IMR-90 (cell line): Measurements from ENCODE around the gene FKRP. TPM values are rescaled to one million over a fixed set of nuclear protein-coding genes. Genes with fewer than 3 reads are reported as not detected.
A peak's percentile ranks its signal among the peaks of the same experiment; 100 is the strongest.

Experiments
- ATAC-seq: fragments of 200-7000 bp; cut with Tn5 transposase; 2 replicates; pipeline ENCODE4 v1.9.1; 2020; ENCODE audit warnings: low read depth, mild to moderate bottlenecking, moderate library complexity
- BruUV-seq: library from RNA; stranded (reverse); fragments of 400-500 nt; replicated peaks from 2 replicates; lab custom pipeline; 2021; lab: Mats Ljungman, UMichigan
- CTCF ChIA-PET: fragments of 300-600 bp; formaldehyde crosslinking; extraction: SDS; loops from one replicate; lab custom pipeline; 2021; ENCODE audit warnings: antibody characterized with exemption; lab: Yijun Ruan, JAX
- POLR2A ChIA-PET: fragments of 300-600 bp; sonication (Branson Sonifier 250); formaldehyde crosslinking; loops from one replicate; lab custom pipeline; 2022; ENCODE audit warnings: antibody characterized with exemption; ENCODE audit not compliant: unreplicated experiment; lab: Charles Lee
- DNase-seq: peaks from one replicate; pipeline ENCODE4 v3.0.0; 2013
- H2AFZ ChIP-seq: replicated peaks from 2 replicates; pipeline ENCODE3; 2013; ENCODE audit warnings: low read length, mild to moderate bottlenecking; ENCODE audit not compliant: poor library complexity
- H2AK5ac ChIP-seq: 2 replicates; pipeline ENCODE4 v1.6.1; 2013; ENCODE audit warnings: low read depth, low read length, inconsistent platforms
- H2AK9ac ChIP-seq: replicated peaks from 2 replicates; pipeline ENCODE3; 2013; ENCODE audit warnings: mild to moderate bottlenecking, low read depth, low read length, moderate library complexity; ENCODE audit not compliant: poor library complexity
- H2BK120ac ChIP-seq: 2 replicates; pipeline ENCODE4 v1.6.1; 2013; ENCODE audit warnings: low read depth, low read length, inconsistent platforms
- H2BK15ac ChIP-seq: 3 replicates; pipeline ENCODE4 v1.6.1; 2013; ENCODE audit warnings: low read depth, low read length, inconsistent platforms
- H2BK20ac ChIP-seq: 2 replicates; pipeline ENCODE4 v1.6.1; 2013; ENCODE audit warnings: low read depth, mild to moderate bottlenecking, inconsistent platforms, low read length, moderate library complexity
- H2BK5ac ChIP-seq: 2 replicates; pipeline ENCODE4 v1.6.1; 2013; ENCODE audit warnings: mild to moderate bottlenecking, low read depth, low read length, inconsistent platforms; ENCODE audit not compliant: poor library complexity, severe bottlenecking
- H3K14ac ChIP-seq: replicated peaks from 2 replicates; pipeline ENCODE4 v1.6.1; 2013; ENCODE audit warnings: low read depth, low read length, inconsistent platforms
- H3K18ac ChIP-seq: 2 replicates; pipeline ENCODE4 v1.6.1; 2013; ENCODE audit warnings: low read depth, low read length, control low read depth
- H3K23ac ChIP-seq: 2 replicates; pipeline ENCODE4 v1.6.1; 2013; ENCODE audit warnings: low read depth, low read length, inconsistent platforms
- H3K27ac ChIP-seq: 2 replicates; pipeline ENCODE4 v1.5.1; 2013; ENCODE audit warnings: mild to moderate bottlenecking, control low read depth, low read length; ENCODE audit not compliant: insufficient read depth
- H3K27me3 ChIP-seq: 2 replicates; pipeline ENCODE4 v1.6.1; 2013; ENCODE audit warnings: low read length; ENCODE audit not compliant: control insufficient read depth, insufficient read depth
- H3K36me3 ChIP-seq: 2 replicates; pipeline ENCODE4 v1.6.1; 2013; ENCODE audit warnings: low read length, mixed read lengths; ENCODE audit not compliant: control insufficient read depth, insufficient read depth
- H3K4ac ChIP-seq: 2 replicates; pipeline ENCODE4 v1.6.1; 2013; ENCODE audit warnings: low read depth, low read length, inconsistent platforms
- H3K4me1 ChIP-seq: 2 replicates; pipeline ENCODE4 v1.6.1; 2013; ENCODE audit warnings: low read length, mixed read lengths; ENCODE audit not compliant: control insufficient read depth, insufficient read depth
- H3K4me2 ChIP-seq: 2 replicates; pipeline ENCODE4 v1.6.1; 2013; ENCODE audit warnings: low read depth, mild to moderate bottlenecking, control low read depth, low read length, moderate library complexity
- H3K4me3 ChIP-seq: 2 replicates; pipeline ENCODE4 v1.5.1; 2013; ENCODE audit warnings: low read depth, mild to moderate bottlenecking, control low read depth, low read length, moderate library complexity; ENCODE audit not compliant: insufficient read depth
- H3K56ac ChIP-seq: 2 replicates; pipeline ENCODE4 v1.6.1; 2013; ENCODE audit warnings: low read length, inconsistent platforms; ENCODE audit not compliant: insufficient read depth; ENCODE audit errors: extremely low read depth
- H3K79me1 ChIP-seq, 2 experiments: 2 replicates each; pipeline ENCODE4 v1.6.1; 2013; ENCODE audit warnings: low read length in 2 of 2, inconsistent platforms in 1 of 2, low read depth in 1 of 2
- H3K9ac ChIP-seq: 2 replicates; pipeline ENCODE4 v1.6.1; 2013; ENCODE audit warnings: low read depth, low read length, control low read depth
- H3K9me1 ChIP-seq: 2 replicates; pipeline ENCODE4 v1.6.1; 2013; ENCODE audit warnings: low read length, inconsistent platforms; ENCODE audit not compliant: insufficient read depth
- H3K9me3 ChIP-seq: 2 replicates; pipeline ENCODE4 v1.6.1; 2013; ENCODE audit warnings: low read length; ENCODE audit not compliant: control insufficient read depth, insufficient read depth
- H4K20me1 ChIP-seq: 2 replicates; pipeline ENCODE4 v1.6.1; 2013; ENCODE audit warnings: low read length, inconsistent platforms; ENCODE audit not compliant: insufficient read depth
- H4K5ac ChIP-seq: 2 replicates; pipeline ENCODE4 v1.6.1; 2013; ENCODE audit warnings: mild to moderate bottlenecking, low read depth, low read length, control low read depth
- H4K8ac ChIP-seq, 2 experiments: 2 replicates each; pipeline ENCODE4 v1.6.1; 2013; ENCODE audit warnings: low read depth in 2 of 2, low read length in 2 of 2, control low read depth in 1 of 2, inconsistent platforms in 1 of 2
- H4K91ac ChIP-seq: 2 replicates; pipeline ENCODE4 v1.6.1; 2013; ENCODE audit warnings: low read depth, low read length, inconsistent platforms; ENCODE audit not compliant: insufficient read depth
- BHLHE40 ChIP-seq: fragments of 150-350 bp; IDR thresholded peaks from 2 replicates; pipeline ENCODE4 v1.6.1; 2016; ENCODE audit warnings: mild to moderate bottlenecking, low read depth, low read length
- CEBPB ChIP-seq: IDR thresholded peaks from 2 replicates; pipeline ENCODE4 v1.6.1; 2012; ENCODE audit warnings: low read depth, low read length, improper control_type of control experiment
- CHD1 ChIP-seq: IDR thresholded peaks from 2 replicates; pipeline ENCODE4 v1.6.1; 2012; ENCODE audit warnings: low read depth, low read length, improper control_type of control experiment
- ELK1 ChIP-seq: fragments of 150-350 bp; IDR thresholded peaks from 2 replicates; pipeline ENCODE4 v1.6.1; 2016; ENCODE audit warnings: low read depth, mild to moderate bottlenecking, low read length, moderate library complexity, borderline replicate concordance
- FOS ChIP-seq: fragments of 150-350 bp; IDR thresholded peaks from 2 replicates; pipeline ENCODE4 v1.6.1; 2016; ENCODE audit warnings: low read depth, low read length
- MAFK ChIP-seq: IDR thresholded peaks from 2 replicates; pipeline ENCODE4 v1.6.1; 2012; ENCODE audit warnings: low read depth, low read length, improper control_type of control experiment
- MAZ ChIP-seq: IDR thresholded peaks from 2 replicates; pipeline ENCODE4 v1.6.1; 2012; ENCODE audit warnings: low read depth, mild to moderate bottlenecking, low read length, improper control_type of control experiment, moderate library complexity, borderline replicate concordance
- MXI1 ChIP-seq: IDR thresholded peaks from 2 replicates; pipeline ENCODE4 v1.6.1; 2012; ENCODE audit warnings: low read depth, mild to moderate bottlenecking, low read length, moderate library complexity, borderline replicate concordance
- NFE2L2 ChIP-seq: fragments of 150-350 bp; IDR thresholded peaks from 2 replicates; pipeline ENCODE4 v1.6.1; 2016; ENCODE audit warnings: low read depth, mild to moderate bottlenecking, low read length
- POLR2A ChIP-seq: IDR thresholded peaks from 2 replicates; pipeline ENCODE4 v1.6.1; 2012; ENCODE audit warnings: mild to moderate bottlenecking, low read depth, low read length
- RAD21 ChIP-seq: IDR thresholded peaks from 2 replicates; pipeline ENCODE4 v1.6.1; 2012; ENCODE audit warnings: low read length, improper control_type of control experiment
- RCOR1 ChIP-seq: IDR thresholded peaks from 2 replicates; pipeline ENCODE4 v1.6.1; 2012; ENCODE audit warnings: mild to moderate bottlenecking, low read length, improper control_type of control experiment; ENCODE audit not compliant: insufficient replicate concordance
- RFX5 ChIP-seq: IDR thresholded peaks from 2 replicates; pipeline ENCODE4 v1.8.0; 2012; ENCODE audit warnings: low read depth, mild to moderate bottlenecking, low read length, moderate library complexity
- SMC3 ChIP-seq: fragments of 150-350 bp; IDR thresholded peaks from 2 replicates; pipeline ENCODE4 v1.6.1; 2016; ENCODE audit warnings: low read depth, mild to moderate bottlenecking, antibody characterized with exemption, low read length, moderate library complexity
- WGBS, 2 experiments: methylation state at CpG; one replicate each; pipeline versions ENCODE4 v1.1.5 to v1.1.7; 2013; ENCODE audit warnings: missing lambda C conversion rate in 2 of 2; ENCODE audit not compliant: insufficient read length in 1 of 2; ENCODE audit errors: extremely low coverage in 2 of 2; 5-methylcytosine and 5-hydroxymethylcytosine counted together
- dilution Hi-C: fragments of 300-500 bp; cut with HindIII; formaldehyde crosslinking; loops from one replicate; pipeline ENCODE4 v1.14.3; 2018; ENCODE audit warnings: low sequenced_read_pairs; ENCODE audit not compliant: unreplicated experiment
- in situ Hi-C: fragments of 300-500 bp; cut with MboI; formaldehyde crosslinking; loops from 3 replicates; pipeline ENCODE4 v1.14.3; 2019; ENCODE audit warnings: low sequenced_read_pairs, inconsistent platforms, mixed read lengths
- intact Hi-C: fragments of 100-400 bp; cut with micrococcal nuclease; formaldehyde crosslinking; loops from 2 replicates; pipeline ENCODE4 v1.10.0; 2022
- polyA plus RNA-seq, 3 experiments: library from polyadenylated mRNA; depleted of rRNA; stranded (reverse); fragments of >200 nt; gene quantifications; 2 replicates each; pipeline ENCODE4 v1.2.3, GENCODE V29; 2012; ENCODE audit warnings: low replicate concordance in 1 of 3
- total RNA-seq: library from RNA; depleted of rRNA; stranded (reverse); fragments of >200 nt; gene quantifications from 2 replicates; pipeline ENCODE4 v1.2.3, GENCODE V29; 2012
- TF ChIP-seq, protein P1 (sequence below): conservative IDR thresholded peaks from 2 replicates; pipeline ENCODE4 v1.5.1; 2012; ENCODE audit warnings: mild to moderate bottlenecking, low read depth, low read length, improper control_type of control experiment
- TF ChIP-seq, protein P2 (sequence below): fragments of 150-350 bp; IDR thresholded peaks from 2 replicates; pipeline ENCODE4 v1.6.1; 2017; ENCODE audit warnings: mild to moderate bottlenecking, antibody characterized with exemption, low read length, low read depth

Gene FKRP
- total and polyA plus RNA-seq, 2 of the 4 experiments (the other 2 are of a cell fraction), result 6.1 to 25.3 TPM

- POLR2A ChIA-PET, result no interaction called here
- peak overlapping the region; percentile 64 for H2AFZ ChIP-seq
- H3K4me2 ChIP-seq, result peak overlapping the region; percentile 98
- 0 out of 2 replicates have a peak overlapping the region, but pooled peaks have one; percentile 80 for H4K91ac ChIP-seq
- H4K20me1 ChIP-seq, result peaks cover 57% of the 10 kb centered on the region
- no peaks in the 10 kb centered on the region for H3K27me3 ChIP-seq
- H3K9me3 ChIP-seq, result no peaks in the 10 kb centered on the region
- peak overlapping the region; percentile 40; the same call in 1 of the 2 replicates for H3K56ac ChIP-seq
- 18% methylated on average over 7 of the region's 8 CpGs; no CpG with 5 or more reads in 1 of the 2 experiments for WGBS, 2 experiments
- no peak overlapping the region for H2BK5ac ChIP-seq
- H3K36me3 ChIP-seq, result peaks cover 13% of the 10 kb centered on the region; the same call in 1 of the 2 replicates
- H3K18ac ChIP-seq, result no peak overlapping the region
- peak overlapping the region; percentile 61 to 78; a peak in 2 of 4 replicates for H4K8ac ChIP-seq
- peaks cover 14% of the 10 kb centered on the region for H3K4me1 ChIP-seq
- CTCF ChIA-PET, result no interaction called here
- in situ Hi-C loops (no loop called here), dilution Hi-C loops (no loop called here), intact Hi-C loops (loop anchor here (5.0 to 10.0 kb wide), 2 partner anchors 130 to 218 kb away; no protein-coding TSS in a partner anchor)
- peak overlapping the region; percentile 83 for H2AK5ac ChIP-seq
- peak overlapping the region; percentile 89 for H3K14ac ChIP-seq
- peak overlapping the region; percentile 78 for H3K27ac ChIP-seq
- no peak for DNase-seq
- peaks cover 22% of the 10 kb centered on the region for H3K9me1 ChIP-seq
- peak overlapping the region; percentile 97 for H3K9ac ChIP-seq
- BruUV-seq, result no TSS peak
- H2AK9ac ChIP-seq, result peak overlapping the region; percentile 97
- H4K5ac ChIP-seq, result no peak overlapping the region
- H3K4ac ChIP-seq, result peak overlapping the region; percentile 76
- H2BK15ac ChIP-seq, result no peak overlapping the region
- H3K23ac ChIP-seq, result peak overlapping the region; percentile 99
- peaks cover 13 to 71% of the 10 kb centered on the region in 2 experiments for H3K79me1 ChIP-seq
- no peak overlapping the region for H2BK20ac ChIP-seq
- ATAC-seq, result peak; percentile 6; the same call in 1 of the 2 replicates
- TF ChIP-seq MAFK, result no peak
- TF ChIP-seq MAZ, result no peak
- no peak for TF ChIP-seq POLR2A
- no peak for TF ChIP-seq RFX5
- TF ChIP-seq ELK1, result no peak
- TF ChIP-seq MXI1, result no peak
- no peak for TF ChIP-seq BHLHE40
- TF ChIP-seq, protein P1, sequence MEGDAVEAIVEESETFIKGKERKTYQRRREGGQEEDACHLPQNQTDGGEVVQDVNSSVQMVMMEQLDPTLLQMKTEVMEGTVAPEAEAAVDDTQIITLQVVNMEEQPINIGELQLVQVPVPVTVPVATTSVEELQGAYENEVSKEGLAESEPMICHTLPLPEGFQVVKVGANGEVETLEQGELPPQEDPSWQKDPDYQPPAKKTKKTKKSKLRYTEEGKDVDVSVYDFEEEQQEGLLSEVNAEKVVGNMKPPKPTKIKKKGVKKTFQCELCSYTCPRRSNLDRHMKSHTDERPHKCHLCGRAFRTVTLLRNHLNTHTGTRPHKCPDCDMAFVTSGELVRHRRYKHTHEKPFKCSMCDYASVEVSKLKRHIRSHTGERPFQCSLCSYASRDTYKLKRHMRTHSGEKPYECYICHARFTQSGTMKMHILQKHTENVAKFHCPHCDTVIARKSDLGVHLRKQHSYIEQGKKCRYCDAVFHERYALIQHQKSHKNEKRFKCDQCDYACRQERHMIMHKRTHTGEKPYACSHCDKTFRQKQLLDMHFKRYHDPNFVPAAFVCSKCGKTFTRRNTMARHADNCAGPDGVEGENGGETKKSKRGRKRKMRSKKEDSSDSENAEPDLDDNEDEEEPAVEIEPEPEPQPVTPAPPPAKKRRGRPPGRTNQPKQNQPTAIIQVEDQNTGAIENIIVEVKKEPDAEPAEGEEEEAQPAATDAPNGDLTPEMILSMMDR, result no peak
- no peak for TF ChIP-seq FOS
- TF ChIP-seq, protein P2, sequence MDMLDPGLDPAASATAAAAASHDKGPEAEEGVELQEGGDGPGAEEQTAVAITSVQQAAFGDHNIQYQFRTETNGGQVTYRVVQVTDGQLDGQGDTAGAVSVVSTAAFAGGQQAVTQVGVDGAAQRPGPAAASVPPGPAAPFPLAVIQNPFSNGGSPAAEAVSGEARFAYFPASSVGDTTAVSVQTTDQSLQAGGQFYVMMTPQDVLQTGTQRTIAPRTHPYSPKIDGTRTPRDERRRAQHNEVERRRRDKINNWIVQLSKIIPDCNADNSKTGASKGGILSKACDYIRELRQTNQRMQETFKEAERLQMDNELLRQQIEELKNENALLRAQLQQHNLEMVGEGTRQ, result no peak
- no peak for TF ChIP-seq SMC3
- TF ChIP-seq RAD21, result no peak
- no peak for TF ChIP-seq CHD1
- no peak for TF ChIP-seq RCOR1
- TF ChIP-seq NFE2L2, result no peak
- no peak for TF ChIP-seq CEBPB
- H2BK120ac ChIP-seq, result no peak overlapping the region
- H3K4me3 ChIP-seq, result peak overlapping the region; percentile 98
Measured at GRCh38 chr19:46745030-46745429, 827 bp upstream of the FKRP start.
